Tibial nerve (tissue), 4 donors: ENCODE data around the gene MBNL2.

Experiments
- CTCF ChIP-seq, 5 experiments: fragments of 200-600 bp in 3 of 5; fragments of 450-650 bp in 2 of 5; sonication (generic) in 3 of 5; IDR thresholded peaks; one replicate each; pipeline ENCODE4 v1.5.1; 2016 to 2019; ENCODE audit warnings: antibody characterized with exemption in 5 of 5, mild to moderate bottlenecking in 3 of 5, moderate library complexity in 2 of 5
- EP300 ChIP-seq, 2 donors: sonication (generic); formaldehyde crosslinking; IDR thresholded peaks; one replicate each; pipeline ENCODE4 v1.6.1; 2017; ENCODE audit warnings: antibody characterized with exemption in 2 of 2, mild to moderate bottlenecking in 1 of 2

GRCh38 chr13:97426695-97427094, 204.6 kb downstream of the MBNL2 start:
- no peak for TF ChIP-seq CTCF (IDR thresholded peaks at IDR 0.05)
- no peak for TF ChIP-seq EP300 (IDR thresholded peaks at IDR 0.05)
